Subcutaneous adipose tissue (tissue), 4 donors: ENCODE measurements around the gene SNX3. TPM values are rescaled to one million over a fixed set of nuclear protein-coding genes. Genes with fewer than 3 reads are reported as not detected.

Experiments used
- CTCF ChIP-seq: fragments of 450-650 bp; IDR thresholded peaks from one replicate; pipeline ENCODE4 v1.5.1; 2016; ENCODE audit warnings: low read depth, mild to moderate bottlenecking, control low read depth, antibody characterized with exemption, moderate library complexity
- small RNA-seq: library from RNA; depleted of rRNA; stranded (forward); fragments of <200 nt; gene quantifications from one replicate; pipeline ENCODE3, GENCODE V24; 2016
- total RNA-seq, 4 donors: library from RNA; depleted of rRNA; stranded (reverse); fragments of >200 nt; gene quantifications; one replicate each; pipeline ENCODE4 v1.1.0, GENCODE V29; 2016

The SNX3 gene
- total RNA-seq, 4 donors from 2014 or later = 181 to 417 (median 207) TPM

- TF ChIP-seq CTCF = no peak
Observed at GRCh38 chr6:108164543-108164814, 96.4 kb downstream of the SNX3 start.

- no peak for TF ChIP-seq CTCF
Observed at GRCh38 chr6:108163644-108164542, 96.9 kb downstream of the SNX3 start.

GRCh38 chr6:108163267-108163643, 97.6 kb downstream of the SNX3 start:
- no peak for TF ChIP-seq CTCF

GRCh38 chr6:108161724-108162282, 99.0 kb downstream of the SNX3 start:
- no peak for TF ChIP-seq CTCF

Small RNA genes lying within 50 kb of the gene (small RNA-seq; reads per million reads assigned to genes)
- gene RNA5SP212 (not detected), gene RNU6-1144P (not detected), gene Z98742.2 (not detected)

Other genes with a start within 250 kb of the SNX3 start
- 100 to 1,000 TPM in 1 of 4 donors, 10 to 100 TPM in 3; 46.1 to 101 (median 69.4) TPM for gene OSTM1, start 186.3 kb downstream of the SNX3 start, total RNA-seq
- not detected for gene NR2E1, start 95.0 kb downstream of the SNX3 start, total RNA-seq
- gene AFG1L, start 34.0 kb upstream of the SNX3 start, total RNA-seq = 1 to 10 TPM; 1.9 to 4.4 (median 2.9) TPM